GM19372 (cell line): ENCODE results near the gene XRN2.

Experiments
- ATAC-seq: cut with Tn5 transposase; IDR thresholded peaks from one replicate; pipeline ENCODE4 v1.9.1; 2021; ENCODE audit warnings: mild to moderate bottlenecking, low read depth, moderate library complexity; ENCODE audit not compliant: unreplicated experiment

Gene XRN2

DNA sequence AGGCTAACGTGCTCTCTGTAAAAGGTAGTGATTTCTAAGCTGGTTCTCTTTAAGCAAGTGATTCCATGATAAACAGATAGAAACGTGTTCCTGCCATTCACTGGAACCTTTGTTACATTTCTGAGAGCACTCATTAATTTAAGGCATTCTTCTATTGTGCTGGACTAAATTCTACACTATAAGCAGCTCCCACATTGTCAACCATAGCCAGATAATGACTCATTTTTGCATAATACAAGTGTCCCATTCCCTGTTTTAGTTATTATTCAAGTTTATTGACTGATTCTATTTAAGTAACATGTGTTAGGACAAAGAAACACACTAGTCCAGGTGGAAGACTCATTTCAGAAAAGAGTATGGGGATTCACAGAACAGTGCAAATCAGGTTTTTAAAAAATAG is 13.5 kb upstream of the XRN2 start:
- ATAC-seq: no peak

DNA sequence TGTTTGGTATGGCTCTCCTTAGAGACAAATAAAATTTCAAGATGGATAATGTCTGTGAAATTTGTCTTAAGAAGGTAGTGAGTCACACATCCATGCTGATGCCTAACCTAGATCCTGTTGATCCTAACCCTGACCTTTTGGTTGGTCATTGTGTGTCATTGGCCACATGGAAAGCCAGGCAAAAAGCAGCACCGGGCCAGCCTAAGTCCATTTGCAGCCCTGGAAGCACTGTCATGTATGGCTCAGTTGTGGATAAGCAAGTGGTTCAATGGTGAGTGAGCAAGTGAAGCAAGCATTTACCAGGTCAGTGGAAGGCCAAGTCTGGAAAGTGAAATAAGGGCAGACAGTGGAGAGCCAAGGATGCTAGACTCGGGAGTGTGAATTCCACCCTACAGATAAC is 12.1 kb upstream of the XRN2 start:
- no peak for ATAC-seq

DNA sequence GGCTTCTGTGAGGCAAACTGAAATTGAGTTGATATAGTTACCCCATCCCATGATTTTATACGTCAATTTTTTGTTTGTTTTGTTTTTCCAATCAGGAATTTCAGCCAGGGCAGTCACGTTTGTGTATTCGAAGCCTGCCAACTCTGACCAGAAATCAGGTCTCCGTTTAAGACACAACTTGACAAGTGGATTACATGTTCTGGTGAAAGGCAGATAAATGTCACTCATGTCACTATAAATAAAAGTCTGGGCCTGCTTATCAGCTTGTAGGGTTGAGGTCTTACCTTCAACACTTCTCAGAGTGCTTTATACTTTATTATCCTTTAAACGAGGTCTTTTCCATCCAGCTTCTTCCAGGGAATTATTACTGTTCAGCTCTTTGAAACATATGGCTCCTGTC is 8.4 kb upstream of the XRN2 start:
- ATAC-seq: no peak

GRCh38 chr20:21301940-21302663 is 1.0 kb upstream of the XRN2 start:
- no peak for ATAC-seq

DNA sequence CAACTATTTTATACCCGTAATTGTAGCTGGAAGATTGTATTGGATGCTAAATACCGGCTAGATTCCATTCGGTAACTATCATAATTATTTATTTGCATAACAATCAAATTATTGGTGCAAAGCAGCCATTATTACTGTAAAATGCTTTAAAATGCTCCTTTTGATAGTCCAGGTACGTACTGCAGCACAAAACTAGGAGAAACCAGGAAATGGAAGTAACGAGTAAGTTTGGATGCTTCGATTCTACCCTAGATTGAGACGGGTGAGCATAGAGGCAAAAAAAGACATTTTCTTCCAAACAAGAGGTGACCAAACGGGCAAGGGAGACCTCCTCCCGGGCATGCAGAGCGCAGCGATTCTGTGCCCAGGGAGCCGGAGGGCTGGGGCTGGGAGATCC is 469 bp upstream of the XRN2 start:
- ATAC-seq: peak; percentile 38

DNA sequence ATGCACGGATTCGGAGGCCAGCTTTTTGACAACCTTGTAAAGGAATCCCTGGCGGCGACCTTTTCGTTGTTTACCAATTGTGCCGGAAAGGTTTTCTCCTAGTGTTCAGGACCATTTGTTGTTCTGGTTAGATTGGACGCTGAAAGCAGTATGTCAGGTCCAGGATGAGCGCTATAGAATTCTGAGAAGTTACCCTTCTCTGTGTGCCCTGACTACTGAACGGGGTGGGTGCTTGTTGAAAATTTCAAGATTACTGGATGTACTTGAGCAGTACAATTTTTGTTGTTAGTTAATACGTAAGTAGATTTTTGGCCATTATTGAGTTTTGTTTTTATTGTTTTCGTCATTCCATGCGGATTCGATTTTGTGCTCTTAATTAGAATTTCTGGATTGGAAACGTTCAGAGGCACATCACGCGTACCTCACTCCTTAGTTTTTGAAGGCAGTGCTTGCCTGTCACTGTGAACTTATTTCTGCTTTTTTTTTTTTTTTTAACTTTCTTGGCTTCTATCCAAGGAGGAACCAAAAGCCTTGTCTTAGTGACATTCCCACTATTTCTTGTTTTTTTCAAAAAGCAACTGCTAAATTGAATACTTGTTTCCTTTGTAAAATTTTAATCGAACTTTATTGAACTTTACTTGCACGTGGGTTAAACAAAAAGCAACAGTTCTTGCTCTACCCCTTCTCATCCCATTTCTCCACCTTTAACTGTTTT is 898 bp downstream of the XRN2 start:
- peak; percentile 4 for ATAC-seq

- no peak for ATAC-seq
Observed at GRCh38 chr20:21308340-21308739, 5.2 kb downstream of the XRN2 start.

DNA sequence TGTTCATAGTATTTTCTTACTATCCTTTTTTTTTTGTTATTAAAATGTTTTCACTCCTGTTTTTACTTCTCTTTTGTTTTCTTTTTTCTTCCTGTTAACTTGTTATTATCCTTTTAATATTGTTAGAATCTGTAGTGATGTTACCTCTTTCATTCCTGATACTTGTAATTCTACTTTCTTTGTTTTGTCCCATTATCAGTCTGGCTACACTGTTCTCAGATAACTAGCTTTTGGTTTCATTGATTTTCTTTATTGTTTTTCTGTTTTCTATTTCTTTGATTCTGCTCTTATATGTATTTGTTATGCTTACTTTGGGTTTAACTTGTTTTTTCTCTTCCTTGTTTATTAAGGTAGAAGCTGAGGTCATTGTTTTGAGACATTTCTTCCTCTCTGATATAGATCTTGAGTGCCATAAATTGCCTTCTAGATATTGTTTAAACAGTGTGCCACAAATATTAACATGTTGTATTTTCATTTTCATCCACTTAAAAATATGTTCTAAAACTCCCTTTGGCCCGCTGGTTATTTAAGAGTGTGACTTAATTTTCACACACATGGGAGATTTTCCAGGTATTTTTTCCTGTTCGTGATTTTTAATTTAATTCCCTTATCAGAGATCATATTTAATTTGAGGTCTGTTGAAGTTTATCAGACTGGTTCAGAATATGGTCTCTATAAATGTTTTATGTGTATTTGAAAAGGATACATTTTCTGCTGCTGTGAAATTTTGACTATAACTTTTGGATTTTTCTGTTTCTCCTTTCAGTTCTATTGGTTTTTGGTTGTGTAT is 6.7 kb downstream of the XRN2 start:
- no peak for ATAC-seq

DNA sequence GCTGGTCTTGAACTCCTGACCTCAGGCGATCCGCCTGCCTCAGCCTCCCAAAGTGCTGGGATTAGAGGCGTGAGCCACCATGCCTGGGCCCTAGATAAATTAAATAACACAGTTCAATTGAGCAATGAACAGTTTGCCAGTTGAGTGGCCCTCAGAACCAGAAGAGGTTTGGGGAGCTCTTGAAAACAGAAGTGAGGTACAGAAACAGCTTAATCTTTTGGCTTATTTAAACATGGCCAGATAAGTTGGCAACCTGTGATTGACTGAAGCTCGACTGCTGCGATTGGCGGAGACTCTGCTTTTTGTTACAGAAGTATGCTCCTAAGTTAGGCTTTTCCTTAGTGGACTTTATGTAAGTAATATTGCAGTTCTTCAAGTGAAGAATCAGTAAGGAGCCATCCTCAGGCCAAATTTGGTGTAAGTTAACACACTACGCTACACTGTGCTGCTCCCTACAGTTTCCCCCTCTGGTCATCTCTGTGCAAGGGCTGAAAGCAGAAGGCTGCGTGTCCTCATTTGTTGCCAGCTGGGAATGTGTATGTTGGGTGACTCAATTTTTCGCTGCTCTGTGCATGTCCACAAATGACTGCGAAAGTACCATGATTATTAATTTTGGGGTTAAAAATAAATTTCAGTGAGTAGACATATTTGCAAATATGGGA is 9.8 kb downstream of the XRN2 start:
- no peak for ATAC-seq

DNA sequence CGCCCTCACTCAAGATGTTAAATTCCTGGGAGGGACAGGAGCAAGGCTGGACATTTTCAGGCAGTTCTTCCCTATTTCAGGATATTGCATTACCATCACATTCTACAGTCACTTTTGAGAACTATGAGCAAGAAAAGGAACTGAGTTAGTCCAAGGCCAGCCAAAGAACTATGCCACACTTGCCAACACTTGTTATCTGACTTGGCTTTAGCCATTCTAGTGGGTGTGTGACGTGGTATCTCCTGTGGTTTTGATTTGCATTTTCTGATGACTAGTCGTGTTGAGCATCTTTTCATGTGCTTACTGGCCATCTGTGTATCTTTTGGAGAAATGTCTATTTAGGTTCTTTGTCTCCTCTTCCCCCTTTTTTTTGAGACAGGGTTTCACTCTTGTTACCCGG is 12.0 kb downstream of the XRN2 start:
- ATAC-seq: no peak

GRCh38 chr20:21322083-21322710 is 19.1 kb downstream of the XRN2 start:
- no peak for ATAC-seq

- no peak for ATAC-seq
Observed at GRCh38 chr20:21322921-21323331, 19.8 kb downstream of the XRN2 start.

- ATAC-seq: no peak
Observed at GRCh38 chr20:21323640-21324039, 20.5 kb downstream of the XRN2 start.

DNA sequence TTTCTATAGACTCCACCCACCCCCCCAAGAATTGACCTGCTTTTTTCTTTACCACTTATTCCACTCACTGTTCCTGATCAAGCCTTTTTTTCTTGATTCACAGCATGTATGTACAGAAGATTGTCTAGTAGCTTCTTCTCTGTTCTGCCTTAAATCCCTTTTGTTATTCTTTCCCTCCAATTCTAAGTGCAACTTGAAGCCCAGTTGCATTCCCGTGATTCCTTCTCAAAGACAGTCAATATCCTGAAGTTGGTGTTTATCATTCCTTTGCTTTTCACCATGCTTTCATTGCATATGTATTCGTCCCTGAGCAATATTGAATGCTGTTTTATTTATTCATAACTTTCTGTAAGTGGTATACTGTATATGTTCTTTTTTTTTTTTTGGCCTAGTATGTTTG is 21.0 kb downstream of the XRN2 start:
- ATAC-seq: no peak

DNA sequence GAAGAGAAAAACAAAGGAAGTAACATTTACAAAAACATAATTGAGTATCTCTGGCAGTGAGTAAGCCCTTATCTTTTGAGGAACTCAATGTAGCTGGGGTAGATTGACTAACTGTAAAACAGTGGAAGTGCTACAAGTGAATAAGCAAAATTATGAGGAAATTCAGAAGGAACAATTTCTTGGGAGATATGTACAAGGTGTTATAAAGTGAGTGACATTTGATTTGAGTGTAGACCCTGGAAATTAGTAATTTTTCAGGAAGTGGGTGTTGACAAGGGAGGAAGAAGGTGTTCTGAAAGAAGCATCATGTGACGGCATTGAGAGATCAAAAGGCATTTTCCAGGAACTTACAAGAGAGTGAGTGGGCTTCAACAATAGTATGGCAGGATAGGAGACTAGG is 22.2 kb downstream of the XRN2 start:
- no peak for ATAC-seq

GRCh38 chr20:21326700-21327099 is 23.6 kb downstream of the XRN2 start:
- ATAC-seq: no peak

- ATAC-seq: no peak
Observed at GRCh38 chr20:21336455-21337151, 33.5 kb downstream of the XRN2 start.

DNA sequence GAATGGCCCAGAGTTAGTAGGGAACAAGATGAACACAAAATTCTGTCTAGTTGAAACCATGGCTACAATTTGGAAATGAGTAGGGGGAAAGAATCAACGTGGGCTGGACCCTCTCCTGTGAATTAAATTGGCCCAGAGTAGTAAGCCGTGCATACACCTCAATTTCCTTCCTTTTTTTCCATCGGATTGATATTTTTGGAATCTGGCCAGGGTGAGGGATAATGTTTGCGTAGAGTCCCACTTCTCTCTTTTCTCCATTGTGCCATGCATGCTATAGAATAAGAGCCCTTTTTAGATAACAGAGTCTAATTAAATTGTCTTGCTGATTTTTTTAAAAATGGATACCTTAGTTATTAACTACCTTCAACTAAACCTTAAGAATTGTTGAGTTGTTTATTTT is 35.2 kb downstream of the XRN2 start:
- no peak for ATAC-seq

DNA sequence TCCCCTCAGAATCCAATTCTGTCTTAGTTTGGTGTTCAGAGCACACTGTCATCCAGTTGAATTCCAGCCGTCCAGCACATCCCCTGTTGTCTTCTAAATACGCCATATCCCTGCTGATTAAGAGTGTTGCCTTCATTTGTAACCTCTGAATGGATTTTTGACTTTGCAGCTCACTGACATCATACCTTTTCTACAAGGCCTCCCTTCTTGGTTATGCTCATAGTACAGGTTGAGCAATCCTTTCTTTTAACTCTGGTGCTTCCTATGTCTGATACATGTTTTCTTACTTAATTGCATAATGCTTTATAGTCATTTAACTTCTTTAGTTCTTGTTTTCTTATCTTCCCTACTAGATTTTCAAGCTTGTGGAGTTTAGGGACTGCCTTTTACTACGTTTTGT is 36.4 kb downstream of the XRN2 start:
- ATAC-seq: no peak
